ENCODE results near the gene TPRN.
A peak's percentile ranks its signal among the peaks of the same experiment; 100 is the strongest.

Gene TPRN

GRCh38 chr9:137224830-137225694 is 24.5 kb upstream of the TPRN start, which contains the start of gene CYSRT1:
TSS of gene CYSRT1 (plus strand) at chr9:137225174. CDS start at chr9:137225622, 448 bp downstream.
- no peak for DNase-seq

- DNase-seq = peak; percentile 94
Measured at GRCh38 chr9:137223078-137223970, 22.8 kb upstream of the TPRN start.

DNA sequence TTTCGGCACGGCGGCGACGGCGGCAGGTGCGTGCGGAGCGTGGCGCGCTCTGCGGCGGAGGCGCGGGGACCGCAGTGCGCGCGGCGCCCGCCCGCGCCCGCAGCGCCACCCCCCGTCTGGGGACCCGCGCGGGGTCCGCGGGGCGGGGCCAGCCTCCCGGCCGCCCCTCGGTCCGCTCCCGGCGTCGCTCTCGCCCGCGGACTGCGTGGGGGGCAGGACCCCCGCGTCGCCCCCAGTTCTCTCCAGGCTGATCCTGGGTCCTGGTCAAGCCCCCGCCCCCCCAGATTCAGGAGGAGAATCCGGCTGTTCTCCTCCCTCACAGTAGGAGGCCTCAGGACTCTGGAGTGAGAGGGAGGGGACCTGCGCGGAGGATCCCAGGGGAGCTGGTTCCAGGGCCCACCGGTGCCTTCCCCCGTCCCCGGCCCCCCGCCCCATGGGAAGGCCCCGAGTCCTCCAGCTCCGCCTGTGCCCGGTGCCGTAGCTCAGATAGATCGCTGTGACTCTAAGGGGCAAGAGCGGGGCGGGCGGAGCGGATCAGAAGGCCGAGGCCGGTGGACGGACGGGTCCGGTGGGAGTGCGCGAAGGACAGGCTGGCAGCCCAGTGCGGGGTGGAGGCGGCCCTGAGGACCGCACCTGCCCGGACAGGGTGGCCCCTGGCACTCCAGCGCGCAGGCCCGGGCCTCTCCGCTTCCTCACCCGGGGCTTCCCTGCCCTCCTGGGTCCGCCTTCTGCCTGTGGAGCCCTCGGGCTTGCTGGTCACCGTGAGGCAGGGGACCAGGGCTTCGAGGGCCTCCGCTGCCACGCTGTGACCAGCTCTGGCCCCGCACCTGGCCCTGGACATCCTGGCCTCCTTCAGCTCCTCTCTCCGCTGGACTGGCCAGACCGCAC is 21.9 kb upstream of the TPRN start, which contains the start of gene RNF208:
TSS of gene RNF208 (minus strand) at position 51 of the 888 bp plus-strand sequence. CDS start 1,028 bp downstream, outside the sequence.
- no peak for DNase-seq

DNA sequence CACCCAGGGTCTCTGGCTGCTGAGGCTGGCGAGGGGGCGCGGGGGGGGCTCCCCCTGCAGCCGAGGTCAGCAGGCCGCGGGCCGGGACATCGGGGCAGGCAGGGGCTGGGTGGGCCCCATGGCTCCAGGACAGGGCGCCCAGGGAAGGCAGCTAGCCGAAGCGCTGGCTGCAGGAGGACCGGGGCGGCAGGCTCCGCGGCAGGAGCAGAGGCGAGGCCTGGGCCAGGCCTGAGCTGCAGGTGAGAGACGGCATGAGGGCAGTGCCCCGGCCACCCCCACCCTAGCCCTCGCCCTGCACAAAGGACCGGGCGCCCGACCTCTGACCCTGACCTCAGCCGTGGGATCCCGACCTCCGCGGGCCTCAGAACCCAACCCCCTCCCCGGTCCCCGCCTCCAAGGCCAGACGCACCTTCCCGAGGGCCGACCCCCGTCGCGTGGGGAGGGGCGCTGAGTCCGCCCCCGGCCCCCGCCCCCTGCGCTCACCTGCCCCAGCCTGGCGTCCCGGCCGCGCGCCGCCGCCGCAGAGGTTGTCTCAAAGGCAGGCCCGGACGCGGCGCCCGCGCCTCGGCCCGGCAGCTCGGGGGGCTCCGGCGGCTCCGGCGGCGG is 21.1 kb upstream of the TPRN start:
- DNase-seq = peak; percentile 29 to 53

- DNase-seq = no peak
Measured at GRCh38 chr9:137221095-137221505, 20.6 kb upstream of the TPRN start.

DNA sequence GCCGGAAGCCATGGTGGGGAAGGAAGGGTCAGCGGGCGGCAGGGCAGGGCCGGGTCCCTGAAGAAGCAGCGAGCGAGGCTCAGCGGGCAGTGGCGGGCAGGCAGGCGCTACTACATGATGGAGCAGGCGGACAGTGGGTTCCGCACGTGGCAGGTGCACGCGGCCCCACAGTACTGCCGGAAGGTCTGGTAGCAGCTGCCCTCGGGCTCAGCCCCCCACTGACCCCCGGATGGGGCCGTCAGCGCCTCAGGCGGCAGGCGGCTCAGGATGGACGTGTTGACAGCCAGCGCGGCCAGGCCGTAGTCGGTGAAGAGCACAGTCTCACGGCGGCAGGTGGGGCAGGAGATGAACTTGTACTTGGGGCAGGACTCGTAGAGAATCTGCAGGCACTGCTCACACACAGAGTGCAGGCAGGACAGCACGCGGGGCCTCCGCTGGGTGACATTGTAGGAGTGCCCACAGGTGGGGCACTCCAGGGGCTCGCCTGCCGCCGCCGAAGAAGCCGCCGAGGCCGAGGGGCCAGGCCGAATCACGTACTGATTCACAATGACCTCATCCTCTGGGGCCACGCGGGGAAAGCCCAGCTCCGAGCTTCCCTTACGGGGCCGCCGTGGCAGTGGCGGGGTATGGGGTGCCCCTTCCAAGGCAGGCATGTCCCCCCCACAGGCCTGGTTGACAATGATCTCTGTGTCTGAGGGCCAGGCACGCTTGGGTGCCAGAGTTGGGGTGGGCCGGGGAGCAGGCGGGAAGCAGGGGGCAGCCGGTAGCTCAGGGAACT is 20.0 kb upstream of the TPRN start:
- DNase-seq = no peak

DNA sequence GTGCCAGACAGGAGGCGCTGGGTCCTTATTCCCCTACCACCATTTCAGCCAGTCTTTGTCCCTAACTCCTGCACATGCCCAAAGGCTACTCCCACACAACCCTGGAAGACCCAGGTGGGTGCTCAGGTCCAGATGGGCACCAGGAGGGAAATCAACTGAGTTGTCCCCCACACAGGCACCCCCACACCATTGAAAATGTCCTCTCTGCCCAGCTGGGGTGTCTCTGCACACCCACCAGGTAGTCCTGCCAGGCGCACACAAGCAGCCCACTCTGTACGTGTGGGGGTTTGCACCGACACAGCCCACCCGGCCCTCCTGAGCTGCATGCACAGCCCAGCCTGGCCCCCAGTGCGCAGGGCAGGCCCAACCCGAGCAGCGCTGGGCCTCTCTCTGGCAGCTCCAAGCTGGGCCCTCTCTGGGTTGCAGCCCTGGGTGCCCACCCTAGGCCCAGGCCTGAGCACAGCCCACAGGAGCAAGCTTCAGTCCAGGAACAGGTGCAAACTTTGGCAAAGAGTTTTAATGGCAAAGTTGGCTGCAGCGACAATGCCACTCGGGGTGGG is 19.3 kb upstream of the TPRN start:
- no peak for DNase-seq

DNA sequence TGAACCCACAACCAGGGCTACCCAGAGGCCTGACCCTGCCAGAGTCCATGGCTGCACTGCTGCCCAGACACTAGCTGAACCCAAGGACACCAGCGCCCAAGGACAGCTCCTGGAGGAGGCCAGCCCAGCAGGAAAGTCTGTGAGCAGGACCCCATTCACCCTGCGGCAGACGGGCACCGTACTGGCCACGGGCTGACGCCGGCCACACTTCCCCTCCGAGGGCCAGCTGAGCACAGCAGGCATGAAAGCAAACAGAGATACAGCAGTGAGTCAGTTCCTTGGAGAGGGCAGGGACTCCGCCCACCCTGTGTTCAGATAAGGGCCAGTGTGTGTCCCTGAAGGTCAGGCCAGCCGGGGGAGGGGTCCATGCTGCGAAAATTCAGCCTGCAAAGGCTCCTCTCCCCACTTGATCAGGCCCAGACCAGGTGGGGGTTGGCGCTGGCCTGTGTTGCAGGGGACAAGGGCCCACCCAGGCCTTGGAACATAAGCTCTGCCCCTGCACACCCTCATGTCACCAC is 18.3 kb upstream of the TPRN start:
- no peak for DNase-seq

DNA sequence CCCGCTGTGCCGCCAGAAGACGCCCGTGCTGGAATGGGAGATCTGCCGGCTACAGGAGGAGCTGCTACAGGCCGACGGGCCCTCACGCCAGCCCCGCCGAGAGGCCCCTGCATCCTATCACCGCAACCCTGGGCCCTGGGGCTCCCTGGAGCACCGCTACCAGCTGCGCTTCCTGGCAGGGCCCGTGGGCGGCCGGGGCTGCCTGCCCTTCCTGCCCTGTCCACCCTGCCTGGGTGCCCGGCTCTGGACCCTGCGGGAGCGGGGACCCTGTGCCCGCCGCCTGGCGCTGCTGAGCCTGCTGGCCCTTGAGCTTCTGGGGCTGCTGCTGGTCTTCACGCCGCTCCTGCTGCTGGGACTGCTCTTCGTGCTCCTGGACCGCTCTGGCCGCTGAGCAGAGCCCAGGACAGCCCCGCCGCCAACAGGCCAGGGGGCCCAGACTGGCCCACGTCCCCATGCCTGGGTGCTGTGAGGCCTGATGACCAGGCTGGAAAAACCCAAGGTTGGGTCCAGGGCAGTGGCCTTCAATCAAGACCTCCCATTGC is 17.7 kb upstream of the TPRN start:
- no peak for DNase-seq

- no peak for DNase-seq
Measured at GRCh38 chr9:137217276-137218211, 17.0 kb upstream of the TPRN start.

- no peak for DNase-seq
Measured at GRCh38 chr9:137216188-137216965, 15.8 kb upstream of the TPRN start.

DNA sequence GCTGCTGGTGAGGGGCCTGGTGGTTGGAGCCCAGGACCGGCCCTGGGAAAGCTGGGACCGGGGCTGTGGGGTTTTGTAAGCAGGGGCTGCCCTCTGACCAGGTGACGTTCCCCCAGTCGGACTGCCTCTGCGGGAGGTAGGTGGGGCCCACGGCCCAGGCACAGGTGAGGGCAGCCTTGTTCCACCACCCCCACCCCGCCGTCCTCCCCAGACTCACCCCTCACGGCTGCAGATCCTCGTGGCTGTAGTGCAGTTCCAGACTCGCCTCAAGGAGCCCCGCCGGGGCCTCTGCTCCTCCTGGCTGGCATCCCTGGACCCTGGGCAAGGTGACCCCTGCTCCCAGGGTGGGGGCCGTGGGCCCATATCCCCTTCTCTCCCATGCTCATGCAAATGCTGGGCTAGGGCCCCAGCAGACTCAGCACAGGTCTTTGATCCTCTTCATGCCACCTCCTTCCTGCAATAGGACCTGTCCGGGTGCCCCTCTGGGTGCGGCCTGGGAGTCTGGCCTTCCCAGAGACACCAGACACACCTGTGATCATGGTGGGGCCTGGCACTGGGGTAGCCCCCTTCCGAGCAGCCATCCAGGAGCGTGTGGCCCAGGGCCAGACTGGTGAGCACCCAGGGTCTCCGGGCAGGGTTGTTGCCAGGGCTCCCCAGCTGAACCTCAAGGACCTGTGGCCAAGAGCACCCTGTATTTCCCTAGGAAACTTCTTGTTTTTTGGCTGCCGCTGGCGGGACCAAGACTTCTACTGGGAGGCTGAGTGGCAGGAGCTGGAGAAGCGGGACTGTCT is 14.8 kb upstream of the TPRN start:
- no peak for DNase-seq

- DNase-seq = no peak
Measured at GRCh38 chr9:137214620-137215019, 14.1 kb upstream of the TPRN start.

- DNase-seq = no peak
Measured at GRCh38 chr9:137213160-137214060, 12.9 kb upstream of the TPRN start.

- DNase-seq = no peak
Measured at GRCh38 chr9:137212520-137212919, 12.0 kb upstream of the TPRN start.

DNA sequence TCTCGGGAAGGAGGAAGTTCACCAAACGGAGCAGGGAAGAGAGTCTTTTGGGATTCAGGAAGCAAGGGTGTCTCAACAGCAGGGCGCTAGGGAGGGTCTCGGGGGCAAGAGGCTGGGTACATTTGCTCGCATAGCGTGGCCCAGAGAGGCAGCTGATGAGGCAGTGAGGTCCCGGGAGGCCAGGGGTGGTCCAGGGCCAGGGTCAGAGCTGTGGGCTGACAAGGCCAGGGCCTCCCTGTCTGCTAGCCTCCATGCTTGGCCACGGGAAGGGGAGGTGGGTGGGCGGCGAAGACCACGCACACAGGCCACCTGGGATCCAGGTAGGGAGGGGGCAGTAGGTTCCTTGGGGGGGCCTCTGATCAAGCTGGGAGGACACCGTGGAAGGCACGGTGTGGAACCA is 11.0 kb upstream of the TPRN start:
- DNase-seq = no peak

Data from NCI-H1930 (cell line).